Thyroid gland (tissue), 4 donors: ENCODE measurements around the gene LRP1-AS. TPM values are rescaled to one million over a fixed set of nuclear protein-coding genes. Genes with fewer than 3 reads are reported as not detected.

Experiments
- DNase-seq, 2 donors: peaks; one replicate each; pipeline ENCODE4 v3.0.0-alpha.2; 2019
- H3K27ac ChIP-seq, 3 donors: fragments of 200-600 bp; sonication (generic); 1 replicate in 2 of 3; 2 replicates in 1 of 3; pipeline ENCODE4 v1.5.1; 2016 to 2019; ENCODE audit warnings: mild to moderate bottlenecking in 1 of 3, moderate library complexity in 1 of 3
- H3K27me3 ChIP-seq: fragments of 200-600 bp; sonication (generic); one replicate; pipeline ENCODE4 v1.5.1; 2019
- H3K36me3 ChIP-seq, 2 donors: fragments of 200-600 bp; sonication (generic); one replicate each; pipeline ENCODE4 v1.5.1; 2016 to 2019
- H3K4me1 ChIP-seq, 2 donors: fragments of 200-600 bp; sonication (generic); one replicate each; pipeline ENCODE4 v1.5.1; 2017 to 2019
- H3K4me3 ChIP-seq, 3 donors: fragments of 200-600 bp; sonication (generic); replicated peaks in 1 of 3; 1 replicate in 2 of 3; 2 replicates in 1 of 3; pipeline ENCODE4 v1.5.1; 2016; ENCODE audit warnings: mild to moderate bottlenecking in 1 of 3
- H3K9me3 ChIP-seq: fragments of 200-600 bp; sonication (generic); one replicate; pipeline ENCODE4 v1.5.1; 2017
- POLR2A ChIP-seq, 2 donors: fragments of 450-650 bp; IDR thresholded peaks; one replicate each; pipeline ENCODE4 v1.6.1; 2017; ENCODE audit warnings: antibody characterized with exemption in 2 of 2, mild to moderate bottlenecking in 2 of 2, moderate library complexity in 1 of 2
- WGBS, 2 donors: methylation state at CpG; one replicate each; pipeline ENCODE4 v1.1.5; 2017; 5-methylcytosine and 5-hydroxymethylcytosine counted together
- intact Hi-C: fragments of 100-400 bp; cut with DNase I; formaldehyde crosslinking; loops from one replicate; pipeline ENCODE4 v1.15.1; 2023
- total RNA-seq, 4 donors: library from RNA; depleted of rRNA; stranded (reverse); fragments of >200 nt; gene quantifications; one replicate each; pipeline ENCODE4 v1.2.3, GENCODE V29; 2016
- TF ChIP-seq, protein P1 (sequence below), 6 experiments: fragments of 200-600 bp in 3 of 6; fragments of 450-650 bp in 3 of 6; sonication (generic) in 3 of 6; IDR thresholded peaks; one replicate each; pipeline ENCODE4 v1.5.1; 2016 to 2019; ENCODE audit warnings: antibody characterized with exemption in 6 of 6, mild to moderate bottlenecking in 2 of 6, inconsistent platforms in 1 of 6, moderate library complexity in 1 of 6

LRP1-AS gene
- total RNA-seq, 4 donors from 2014 or later: not detected

DNA sequence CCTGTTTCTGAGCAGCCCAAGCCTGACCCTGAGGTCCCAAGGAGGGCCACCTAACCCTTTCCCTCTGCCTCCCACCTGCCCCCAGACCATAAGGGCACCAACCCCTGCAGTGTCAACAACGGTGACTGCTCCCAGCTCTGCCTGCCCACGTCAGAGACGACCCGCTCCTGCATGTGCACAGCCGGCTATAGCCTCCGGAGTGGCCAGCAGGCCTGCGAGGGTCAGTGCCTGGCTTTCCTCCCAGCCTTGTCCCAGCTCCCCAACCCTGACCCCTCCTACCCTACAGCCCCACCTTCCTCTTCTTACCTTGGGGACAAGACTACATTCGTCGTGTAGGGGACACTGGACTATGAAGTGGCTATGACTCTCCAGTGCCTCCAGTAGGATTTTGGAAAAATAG, 33.7 kb upstream of the LRP1-AS start:
- intact Hi-C loops: loop anchor here (5.0 kb wide), 1 partner anchor 104 kb away; the partner anchor contains the start of gene NEMP1
- H3K36me3 ChIP-seq: peaks cover 29 to 43% of the 10 kb centered on the region in 2 donors

DNA sequence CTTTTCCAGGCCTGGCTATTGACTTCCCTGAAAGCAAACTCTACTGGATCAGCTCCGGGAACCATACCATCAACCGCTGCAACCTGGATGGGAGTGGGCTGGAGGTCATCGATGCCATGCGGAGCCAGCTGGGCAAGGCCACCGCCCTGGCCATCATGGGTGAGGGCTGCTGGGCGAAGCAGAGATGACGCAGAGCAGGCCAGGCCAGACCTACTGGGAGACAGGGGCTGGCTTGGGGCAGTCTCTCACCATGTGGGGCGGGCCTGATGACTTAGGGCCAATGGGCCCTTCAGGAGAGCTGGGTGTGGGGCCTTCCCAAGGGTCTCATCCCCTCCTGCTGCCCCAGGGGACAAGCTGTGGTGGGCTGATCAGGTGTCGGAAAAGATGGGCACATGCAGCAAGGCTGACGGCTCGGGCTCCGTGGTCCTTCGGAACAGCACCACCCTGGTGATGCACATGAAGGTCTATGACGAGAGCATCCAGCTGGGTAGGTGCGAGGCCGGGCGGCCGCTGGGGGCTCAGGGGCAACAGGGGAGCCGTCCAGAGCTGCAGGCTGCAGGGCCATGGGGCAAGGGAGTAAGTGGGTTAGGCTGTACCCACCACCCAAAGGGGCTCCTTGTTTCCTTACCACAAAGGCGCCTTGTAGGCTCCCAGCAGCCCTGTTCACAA, 33.0 kb upstream of the LRP1-AS start:
- no peak overlapping the region for H3K4me3 ChIP-seq
- H3K9me3 ChIP-seq: no peaks in the 10 kb centered on the region
- intact Hi-C loops: loop anchor here (5.0 kb wide), 1 partner anchor 103 kb away; the partner anchor contains the start of gene NEMP1
- peaks cover 22 to 36% of the 10 kb centered on the region in 2 donors for H3K36me3 ChIP-seq
- no peak overlapping the region for H3K27ac ChIP-seq
- no peaks in the 10 kb centered on the region for H3K4me1 ChIP-seq
- H3K27me3 ChIP-seq: no peaks in the 10 kb centered on the region
- 91 to 95% methylated on average over 19 to 20 of the region's 20 CpGs for WGBS, 2 donors
- TF ChIP-seq POLR2A (IDR thresholded peaks at IDR 0.05): no peak
- TF ChIP-seq, protein P1, sequence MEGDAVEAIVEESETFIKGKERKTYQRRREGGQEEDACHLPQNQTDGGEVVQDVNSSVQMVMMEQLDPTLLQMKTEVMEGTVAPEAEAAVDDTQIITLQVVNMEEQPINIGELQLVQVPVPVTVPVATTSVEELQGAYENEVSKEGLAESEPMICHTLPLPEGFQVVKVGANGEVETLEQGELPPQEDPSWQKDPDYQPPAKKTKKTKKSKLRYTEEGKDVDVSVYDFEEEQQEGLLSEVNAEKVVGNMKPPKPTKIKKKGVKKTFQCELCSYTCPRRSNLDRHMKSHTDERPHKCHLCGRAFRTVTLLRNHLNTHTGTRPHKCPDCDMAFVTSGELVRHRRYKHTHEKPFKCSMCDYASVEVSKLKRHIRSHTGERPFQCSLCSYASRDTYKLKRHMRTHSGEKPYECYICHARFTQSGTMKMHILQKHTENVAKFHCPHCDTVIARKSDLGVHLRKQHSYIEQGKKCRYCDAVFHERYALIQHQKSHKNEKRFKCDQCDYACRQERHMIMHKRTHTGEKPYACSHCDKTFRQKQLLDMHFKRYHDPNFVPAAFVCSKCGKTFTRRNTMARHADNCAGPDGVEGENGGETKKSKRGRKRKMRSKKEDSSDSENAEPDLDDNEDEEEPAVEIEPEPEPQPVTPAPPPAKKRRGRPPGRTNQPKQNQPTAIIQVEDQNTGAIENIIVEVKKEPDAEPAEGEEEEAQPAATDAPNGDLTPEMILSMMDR (IDR thresholded peaks at IDR 0.05): no peak
- no peak for DNase-seq

More for the DNA sequence above, 33.7 kb upstream of the LRP1-AS start:
- no peak overlapping the region for H3K27ac ChIP-seq
- H3K27me3 ChIP-seq: no peaks in the 10 kb centered on the region
- H3K9me3 ChIP-seq: no peaks in the 10 kb centered on the region
- no peak overlapping the region for H3K4me3 ChIP-seq
- WGBS, 2 donors: 70 to 93% methylated on average over 5 of the region's 9 CpGs
- no peak for DNase-seq
- no peaks in the 10 kb centered on the region for H3K4me1 ChIP-seq
- no peak for TF ChIP-seq POLR2A (IDR thresholded peaks at IDR 0.05)
- TF ChIP-seq, protein P1 (IDR thresholded peaks at IDR 0.05): no peak

DNA sequence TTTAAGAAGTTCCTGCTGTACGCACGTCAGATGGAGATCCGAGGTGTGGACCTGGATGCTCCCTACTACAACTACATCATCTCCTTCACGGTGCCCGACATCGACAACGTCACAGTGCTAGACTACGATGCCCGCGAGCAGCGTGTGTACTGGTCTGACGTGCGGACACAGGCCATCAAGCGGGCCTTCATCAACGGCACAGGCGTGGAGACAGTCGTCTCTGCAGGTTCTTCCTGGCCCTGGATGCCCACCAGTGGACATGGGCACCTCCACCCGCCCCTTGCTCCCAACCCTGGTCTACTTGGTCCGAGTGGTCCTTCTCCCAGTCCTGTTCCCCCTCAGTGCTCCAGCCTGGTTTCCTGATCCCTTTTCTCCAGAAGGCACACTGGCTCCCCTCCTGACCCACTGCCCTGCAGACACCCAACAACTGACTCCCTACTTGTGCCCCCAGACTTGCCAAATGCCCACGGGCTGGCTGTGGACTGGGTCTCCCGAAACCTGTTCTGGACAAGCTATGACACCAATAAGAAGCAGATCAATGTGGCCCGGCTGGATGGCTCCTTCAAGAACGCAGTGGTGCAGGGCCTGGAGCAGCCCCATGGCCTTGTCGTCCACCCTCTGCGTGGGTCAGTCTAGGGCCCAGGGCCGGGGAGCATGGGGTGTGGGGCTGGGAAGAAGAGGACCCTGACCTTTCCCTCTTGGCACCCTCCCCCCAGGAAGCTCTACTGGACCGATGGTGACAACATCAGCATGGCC, 32.1 kb upstream of the LRP1-AS start:
- H3K36me3 ChIP-seq: peaks cover 19 to 27% of the 10 kb centered on the region in 2 donors
- TF ChIP-seq, protein P1 (IDR thresholded peaks at IDR 0.05): no peak
- no peak for TF ChIP-seq POLR2A (IDR thresholded peaks at IDR 0.05)
- DNase-seq: no peak

DNA sequence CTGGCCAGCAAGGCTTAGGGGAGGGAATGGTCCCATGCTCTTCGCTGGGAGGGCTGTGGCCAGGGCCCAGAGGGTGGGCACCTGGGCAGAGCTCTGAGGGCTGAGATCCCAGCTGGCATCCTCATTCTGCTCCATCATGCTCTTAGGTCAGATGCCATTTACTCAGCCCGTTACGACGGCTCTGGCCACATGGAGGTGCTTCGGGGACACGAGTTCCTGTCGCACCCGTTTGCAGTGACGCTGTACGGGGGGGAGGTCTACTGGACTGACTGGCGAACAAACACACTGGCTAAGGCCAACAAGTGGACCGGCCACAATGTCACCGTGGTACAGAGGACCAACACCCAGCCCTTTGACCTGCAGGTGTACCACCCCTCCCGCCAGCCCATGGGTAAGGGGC, 30.8 kb upstream of the LRP1-AS start:
- intact Hi-C loops: loop anchor here (5.0 kb wide), 1 partner anchor 41 kb away; no protein-coding TSS in a partner anchor
- H3K36me3 ChIP-seq: peaks cover 16 to 22% of the 10 kb centered on the region in 2 donors
- H3K4me1 ChIP-seq: no peaks in the 10 kb centered on the region
- no peaks in the 10 kb centered on the region for H3K27me3 ChIP-seq
- no peak for DNase-seq
- H3K27ac ChIP-seq: no peak overlapping the region
- TF ChIP-seq, protein P1 (IDR thresholded peaks at IDR 0.05): no peak
- no peak for TF ChIP-seq POLR2A (IDR thresholded peaks at IDR 0.05)
- no peaks in the 10 kb centered on the region for H3K9me3 ChIP-seq
- H3K4me3 ChIP-seq: no peak overlapping the region
- 81 to 93% methylated on average over 13 to 14 of the region's 14 CpGs for WGBS, 2 donors

More for the DNA sequence above, 32.1 kb upstream of the LRP1-AS start:
- H3K27ac ChIP-seq: no peak overlapping the region
- H3K4me3 ChIP-seq: no peak overlapping the region
- no peaks in the 10 kb centered on the region for H3K9me3 ChIP-seq
- intact Hi-C loops: loop anchor here (5.0 kb wide), 2 partner anchors 42 to 102 kb away; partner anchors contain the start of gene NEMP1
- H3K4me1 ChIP-seq: no peaks in the 10 kb centered on the region
- no peaks in the 10 kb centered on the region for H3K27me3 ChIP-seq
- WGBS, 2 donors: 94% methylated on average over 25 to 27 of the region's 27 CpGs
